Measurements from ENCODE around the gene NAA80.

NAA80 gene

DNA sequence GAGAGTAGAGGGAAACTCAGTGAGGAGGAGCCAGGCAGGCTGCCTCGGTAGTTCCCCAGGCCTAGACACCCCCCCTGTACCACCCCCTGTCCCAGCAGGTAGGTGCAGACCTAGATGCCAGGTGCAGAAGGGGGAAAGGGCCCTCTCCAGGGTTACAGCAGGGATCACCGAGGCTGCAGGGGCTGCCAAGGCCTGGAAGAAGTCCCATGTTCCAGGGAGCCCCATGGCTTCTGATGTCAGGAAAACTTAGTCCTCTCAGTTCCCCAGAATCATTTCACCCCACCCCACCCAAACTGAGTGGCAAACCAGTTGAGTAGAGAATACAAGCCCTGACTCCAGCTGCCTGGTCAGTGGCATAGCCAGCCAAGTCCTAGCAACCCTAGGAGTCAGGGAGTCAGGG lies 37.7 kb downstream of the NAA80 start:
- no peak for ATAC-seq
- TF ChIP-seq ISL1 (CRISPR knock-in tag; IDR thresholded peaks at IDR 0.05) (no peak), BACH2 (CRISPR knock-in tag; IDR thresholded peaks at IDR 0.05; ENCODE audit: borderline replicate concordance) (no peak), OSR1 (CRISPR knock-in tag; IDR thresholded peaks at IDR 0.05) (no peak), ZFP30 (CRISPR knock-in tag; IDR thresholded peaks at IDR 0.05) (no peak), ZNF70 (CRISPR knock-in tag; IDR thresholded peaks at IDR 0.05) (no peak), ZNF8 (CRISPR knock-in tag; IDR thresholded peaks at IDR 0.05) (no peak), RARB (CRISPR knock-in tag; IDR thresholded peaks at IDR 0.05) (no peak), SNAI2 (CRISPR knock-in tag; IDR thresholded peaks at IDR 0.05) (no peak), ZC3H10 (CRISPR knock-in tag; IDR thresholded peaks at IDR 0.05) (no peak), GLIS3 (CRISPR knock-in tag; IDR thresholded peaks at IDR 0.05) (no peak), ZFP3 (CRISPR knock-in tag; IDR thresholded peaks at IDR 0.05) (no peak), CSDC2 (CRISPR knock-in tag; IDR thresholded peaks at IDR 0.05) (no peak), TCF4 (CRISPR knock-in tag; IDR thresholded peaks at IDR 0.05; ENCODE audit: borderline replicate concordance) (no peak)
- TF ChIP-seq, protein P1, sequence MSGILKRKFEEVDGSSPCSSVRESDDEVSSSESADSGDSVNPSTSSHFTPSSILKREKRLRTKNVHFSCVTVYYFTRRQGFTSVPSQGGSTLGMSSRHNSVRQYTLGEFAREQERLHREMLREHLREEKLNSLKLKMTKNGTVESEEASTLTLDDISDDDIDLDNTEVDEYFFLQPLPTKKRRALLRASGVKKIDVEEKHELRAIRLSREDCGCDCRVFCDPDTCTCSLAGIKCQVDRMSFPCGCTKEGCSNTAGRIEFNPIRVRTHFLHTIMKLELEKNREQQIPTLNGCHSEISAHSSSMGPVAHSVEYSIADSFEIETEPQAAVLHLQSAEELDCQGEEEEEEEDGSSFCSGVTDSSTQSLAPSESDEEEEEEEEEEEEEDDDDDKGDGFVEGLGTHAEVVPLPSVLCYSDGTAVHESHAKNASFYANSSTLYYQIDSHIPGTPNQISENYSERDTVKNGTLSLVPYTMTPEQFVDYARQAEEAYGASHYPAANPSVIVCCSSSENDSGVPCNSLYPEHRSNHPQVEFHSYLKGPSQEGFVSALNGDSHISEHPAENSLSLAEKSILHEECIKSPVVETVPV (CRISPR knock-in tag; IDR thresholded peaks at IDR 0.05), result no peak
- TF ChIP-seq, protein P2, sequence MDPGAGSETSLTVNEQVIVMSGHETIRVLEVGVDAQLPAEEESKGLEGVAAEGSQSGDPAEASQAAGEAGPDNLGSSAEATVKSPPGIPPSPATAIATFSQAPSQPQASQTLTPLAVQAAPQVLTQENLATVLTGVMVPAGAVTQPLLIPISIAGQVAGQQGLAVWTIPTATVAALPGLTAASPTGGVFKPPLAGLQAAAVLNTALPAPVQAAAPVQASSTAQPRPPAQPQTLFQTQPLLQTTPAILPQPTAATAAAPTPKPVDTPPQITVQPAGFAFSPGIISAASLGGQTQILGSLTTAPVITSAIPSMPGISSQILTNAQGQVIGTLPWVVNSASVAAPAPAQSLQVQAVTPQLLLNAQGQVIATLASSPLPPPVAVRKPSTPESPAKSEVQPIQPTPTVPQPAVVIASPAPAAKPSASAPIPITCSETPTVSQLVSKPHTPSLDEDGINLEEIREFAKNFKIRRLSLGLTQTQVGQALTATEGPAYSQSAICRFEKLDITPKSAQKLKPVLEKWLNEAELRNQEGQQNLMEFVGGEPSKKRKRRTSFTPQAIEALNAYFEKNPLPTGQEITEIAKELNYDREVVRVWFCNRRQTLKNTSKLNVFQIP (CRISPR knock-in tag; IDR thresholded peaks at IDR 0.05; ENCODE audit: borderline replicate concordance, low read depth), result no peak
- TF ChIP-seq, protein P3, sequence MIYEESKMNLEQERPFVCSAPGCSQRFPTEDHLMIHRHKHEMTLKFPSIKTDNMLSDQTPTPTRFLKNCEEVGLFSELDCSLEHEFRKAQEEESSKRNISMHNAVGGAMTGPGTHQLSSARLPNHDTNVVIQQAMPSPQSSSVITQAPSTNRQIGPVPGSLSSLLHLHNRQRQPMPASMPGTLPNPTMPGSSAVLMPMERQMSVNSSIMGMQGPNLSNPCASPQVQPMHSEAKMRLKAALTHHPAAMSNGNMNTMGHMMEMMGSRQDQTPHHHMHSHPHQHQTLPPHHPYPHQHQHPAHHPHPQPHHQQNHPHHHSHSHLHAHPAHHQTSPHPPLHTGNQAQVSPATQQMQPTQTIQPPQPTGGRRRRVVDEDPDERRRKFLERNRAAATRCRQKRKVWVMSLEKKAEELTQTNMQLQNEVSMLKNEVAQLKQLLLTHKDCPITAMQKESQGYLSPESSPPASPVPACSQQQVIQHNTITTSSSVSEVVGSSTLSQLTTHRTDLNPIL (CRISPR knock-in tag; IDR thresholded peaks at IDR 0.05; ENCODE audit: low read depth), result no peak

DNA sequence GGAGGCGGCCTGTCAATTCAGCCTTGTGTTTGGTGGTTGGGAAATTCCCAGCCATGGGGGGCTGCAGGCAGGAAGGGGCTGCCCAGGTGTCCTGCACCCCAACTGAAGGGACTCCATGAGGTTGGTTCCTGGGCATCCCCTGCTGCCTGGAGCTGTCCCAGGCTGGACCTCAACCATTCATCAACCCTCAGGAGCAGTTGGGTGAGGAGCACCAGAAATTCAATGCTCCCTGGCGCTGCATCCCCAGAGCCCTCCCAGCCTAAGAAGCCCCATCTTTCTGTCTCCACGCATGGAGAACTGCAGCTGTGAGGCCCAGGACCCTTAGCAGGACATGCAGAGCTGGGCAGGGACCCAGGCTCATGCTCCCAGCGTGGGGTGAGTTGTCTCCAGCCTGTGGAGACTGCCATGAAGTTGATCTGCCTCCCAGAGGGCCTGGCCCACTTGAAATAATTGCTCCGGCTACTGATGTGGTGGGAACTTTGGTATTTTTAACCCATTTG lies 38.2 kb downstream of the NAA80 start:
- no peak for ATAC-seq
- no peak for TF ChIP-seq ZNF70 (CRISPR knock-in tag; IDR thresholded peaks at IDR 0.05)
- TF ChIP-seq, protein P1 (CRISPR knock-in tag; IDR thresholded peaks at IDR 0.05), result no peak
- TF ChIP-seq, protein P4, sequence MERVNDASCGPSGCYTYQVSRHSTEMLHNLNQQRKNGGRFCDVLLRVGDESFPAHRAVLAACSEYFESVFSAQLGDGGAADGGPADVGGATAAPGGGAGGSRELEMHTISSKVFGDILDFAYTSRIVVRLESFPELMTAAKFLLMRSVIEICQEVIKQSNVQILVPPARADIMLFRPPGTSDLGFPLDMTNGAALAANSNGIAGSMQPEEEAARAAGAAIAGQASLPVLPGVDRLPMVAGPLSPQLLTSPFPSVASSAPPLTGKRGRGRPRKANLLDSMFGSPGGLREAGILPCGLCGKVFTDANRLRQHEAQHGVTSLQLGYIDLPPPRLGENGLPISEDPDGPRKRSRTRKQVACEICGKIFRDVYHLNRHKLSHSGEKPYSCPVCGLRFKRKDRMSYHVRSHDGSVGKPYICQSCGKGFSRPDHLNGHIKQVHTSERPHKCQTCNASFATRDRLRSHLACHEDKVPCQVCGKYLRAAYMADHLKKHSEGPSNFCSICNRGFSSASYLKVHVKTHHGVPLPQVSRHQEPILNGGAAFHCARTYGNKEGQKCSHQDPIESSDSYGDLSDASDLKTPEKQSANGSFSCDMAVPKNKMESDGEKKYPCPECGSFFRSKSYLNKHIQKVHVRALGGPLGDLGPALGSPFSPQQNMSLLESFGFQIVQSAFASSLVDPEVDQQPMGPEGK (CRISPR knock-in tag; IDR thresholded peaks at IDR 0.05; ENCODE audit: borderline replicate concordance), result no peak
- TF ChIP-seq, protein P2 (CRISPR knock-in tag; IDR thresholded peaks at IDR 0.05; ENCODE audit: borderline replicate concordance, low read depth), result no peak
- no peak for TF ChIP-seq ZFP3 (CRISPR knock-in tag; IDR thresholded peaks at IDR 0.05)
- no peak for TF ChIP-seq ZNF8 (CRISPR knock-in tag; IDR thresholded peaks at IDR 0.05)
- TF ChIP-seq TOX (CRISPR knock-in tag; IDR thresholded peaks at IDR 0.05; ENCODE audit: borderline replicate concordance), result no peak
- TF ChIP-seq BACH2 (CRISPR knock-in tag; IDR thresholded peaks at IDR 0.05; ENCODE audit: borderline replicate concordance), result no peak
- TF ChIP-seq CSDC2 (CRISPR knock-in tag; IDR thresholded peaks at IDR 0.05), result no peak
- TF ChIP-seq SNAI2 (CRISPR knock-in tag; IDR thresholded peaks at IDR 0.05), result no peak
- no peak for TF ChIP-seq PPARA (CRISPR knock-in tag; IDR thresholded peaks at IDR 0.05; ENCODE audit: borderline replicate concordance)
- TF ChIP-seq, protein P5, sequence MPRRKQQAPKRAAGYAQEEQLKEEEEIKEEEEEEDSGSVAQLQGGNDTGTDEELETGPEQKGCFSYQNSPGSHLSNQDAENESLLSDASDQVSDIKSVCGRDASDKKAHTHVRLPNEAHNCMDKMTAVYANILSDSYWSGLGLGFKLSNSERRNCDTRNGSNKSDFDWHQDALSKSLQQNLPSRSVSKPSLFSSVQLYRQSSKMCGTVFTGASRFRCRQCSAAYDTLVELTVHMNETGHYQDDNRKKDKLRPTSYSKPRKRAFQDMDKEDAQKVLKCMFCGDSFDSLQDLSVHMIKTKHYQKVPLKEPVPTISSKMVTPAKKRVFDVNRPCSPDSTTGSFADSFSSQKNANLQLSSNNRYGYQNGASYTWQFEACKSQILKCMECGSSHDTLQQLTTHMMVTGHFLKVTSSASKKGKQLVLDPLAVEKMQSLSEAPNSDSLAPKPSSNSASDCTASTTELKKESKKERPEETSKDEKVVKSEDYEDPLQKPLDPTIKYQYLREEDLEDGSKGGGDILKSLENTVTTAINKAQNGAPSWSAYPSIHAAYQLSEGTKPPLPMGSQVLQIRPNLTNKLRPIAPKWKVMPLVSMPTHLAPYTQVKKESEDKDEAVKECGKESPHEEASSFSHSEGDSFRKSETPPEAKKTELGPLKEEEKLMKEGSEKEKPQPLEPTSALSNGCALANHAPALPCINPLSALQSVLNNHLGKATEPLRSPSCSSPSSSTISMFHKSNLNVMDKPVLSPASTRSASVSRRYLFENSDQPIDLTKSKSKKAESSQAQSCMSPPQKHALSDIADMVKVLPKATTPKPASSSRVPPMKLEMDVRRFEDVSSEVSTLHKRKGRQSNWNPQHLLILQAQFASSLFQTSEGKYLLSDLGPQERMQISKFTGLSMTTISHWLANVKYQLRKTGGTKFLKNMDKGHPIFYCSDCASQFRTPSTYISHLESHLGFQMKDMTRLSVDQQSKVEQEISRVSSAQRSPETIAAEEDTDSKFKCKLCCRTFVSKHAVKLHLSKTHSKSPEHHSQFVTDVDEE (CRISPR knock-in tag; IDR thresholded peaks at IDR 0.05), result no peak

Data from SK-N-SH treated with all-trans-retinoic acid at 6 μM for 48 hours (cell line).